Measurements from ENCODE around the gene KRT34. TPM values are rescaled to one million over a fixed set of nuclear protein-coding genes. Genes with fewer than 3 reads are reported as not detected.
A peak's percentile ranks its signal among the peaks of the same experiment; 100 is the strongest.

Gene KRT34
- total RNA-seq, 1 donor from 2014 or later = not detected

DNA sequence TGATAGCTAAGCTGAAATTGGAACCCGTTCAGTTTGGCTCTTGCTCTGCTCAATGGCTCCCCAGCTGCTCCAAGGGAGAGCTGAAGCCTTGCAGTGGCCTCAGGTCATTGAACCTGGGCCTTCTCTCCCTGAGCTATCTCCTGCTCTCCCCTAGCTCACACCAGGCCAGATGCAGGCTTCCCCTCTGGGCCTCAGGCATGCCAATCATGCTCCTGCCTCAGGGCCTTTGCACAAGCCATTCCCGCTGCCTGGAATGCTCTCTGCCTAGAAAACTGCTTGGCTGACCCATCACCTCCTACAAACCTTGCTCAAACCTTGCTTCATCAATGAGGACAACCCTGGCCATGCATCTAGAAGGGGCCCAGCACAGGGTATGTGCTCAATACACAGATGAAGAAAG is 49.9 kb downstream of the KRT34 start:
- Mint-ChIP-seq H3K27ac (ENCODE audit: unreplicated experiment) (no peak overlapping the region), H3K27me3 (ENCODE audit: unreplicated experiment) (peaks cover 3% of the 10 kb centered on the region), H3K4me3 (ENCODE audit: unreplicated experiment) (no peak overlapping the region), H3K9me3 (ENCODE audit: unreplicated experiment) (no peaks in the 10 kb centered on the region), H3K36me3 (ENCODE audit: unreplicated experiment) (no peaks in the 10 kb centered on the region), H3K4me1 (ENCODE audit: unreplicated experiment) (peaks cover 3% of the 10 kb centered on the region)
- DNase-seq (ENCODE audit: extremely low spot score, unreplicated experiment) = no peak
- TF ChIP-seq CTCF (IDR thresholded peaks at IDR 0.05) = no peak

DNA sequence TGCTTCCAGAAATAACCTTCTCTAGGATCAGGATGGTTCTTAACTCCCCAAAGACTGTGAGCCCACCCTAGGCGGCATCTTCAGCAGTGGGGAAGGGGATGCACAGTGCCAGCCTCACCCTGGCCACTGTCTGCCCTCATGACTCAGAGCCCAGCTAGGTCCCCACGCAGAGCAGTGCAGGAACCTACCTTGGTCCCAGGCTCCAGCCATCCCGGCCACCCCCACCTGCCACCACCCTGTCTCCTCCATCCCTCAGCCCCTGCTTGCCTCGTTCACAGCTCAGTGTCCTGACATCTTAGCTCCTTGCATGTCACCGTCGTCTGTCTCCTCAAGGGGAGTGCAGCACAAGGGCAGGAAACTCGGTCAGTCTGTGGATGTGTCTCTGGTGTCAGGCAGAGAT is 50.5 kb downstream of the KRT34 start:
- DNase-seq (ENCODE audit: extremely low spot score, unreplicated experiment) = no peak
- no peak overlapping the region for H3K27ac Mint-ChIP-seq (ENCODE audit: unreplicated experiment)
- H3K36me3 Mint-ChIP-seq (ENCODE audit: unreplicated experiment) = no peaks in the 10 kb centered on the region
- H3K9me3 Mint-ChIP-seq (ENCODE audit: unreplicated experiment) = no peaks in the 10 kb centered on the region
- no peak overlapping the region for H3K4me3 Mint-ChIP-seq (ENCODE audit: unreplicated experiment)
- peaks cover 3% of the 10 kb centered on the region for H3K4me1 Mint-ChIP-seq (ENCODE audit: unreplicated experiment)
- peaks cover 3% of the 10 kb centered on the region for H3K27me3 Mint-ChIP-seq (ENCODE audit: unreplicated experiment)
- no peak for TF ChIP-seq CTCF (IDR thresholded peaks at IDR 0.05)

DNA sequence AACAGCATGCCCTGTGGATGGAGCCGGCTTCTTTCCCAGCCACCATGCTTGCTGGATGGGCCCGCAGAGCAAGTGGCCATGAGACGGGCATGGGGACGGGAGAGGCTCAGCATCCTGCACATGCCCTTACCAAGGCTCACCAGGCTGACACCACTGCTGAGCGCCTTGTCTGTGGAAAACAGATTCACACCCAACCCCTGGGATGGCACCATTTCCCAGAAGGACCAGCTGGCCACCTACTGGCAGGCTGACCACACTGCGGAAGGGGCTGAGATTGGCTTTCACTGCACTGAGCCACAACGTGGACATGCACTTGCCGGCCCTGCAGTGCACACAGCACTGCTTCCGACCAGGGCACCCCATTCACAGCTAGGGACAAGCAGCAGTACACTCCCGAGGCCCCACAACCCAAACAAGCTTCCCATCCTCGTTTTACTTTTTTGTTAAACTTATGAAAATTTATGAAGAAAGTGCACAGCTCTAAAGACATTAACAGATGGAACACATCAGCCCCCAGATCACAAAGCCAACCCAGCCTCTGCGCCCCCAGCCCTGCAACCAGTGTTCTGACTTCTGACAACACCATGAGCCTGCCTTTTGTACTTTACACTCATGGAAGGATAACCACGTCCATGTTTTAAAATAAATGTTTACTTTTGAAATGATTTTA is 52.7 kb downstream of the KRT34 start:
- Mint-ChIP-seq H3K27ac (ENCODE audit: unreplicated experiment) (no peak overlapping the region), H3K4me3 (ENCODE audit: unreplicated experiment) (no peak overlapping the region), H3K4me1 (ENCODE audit: unreplicated experiment) (peaks cover 3% of the 10 kb centered on the region), H3K27me3 (ENCODE audit: unreplicated experiment) (no peaks in the 10 kb centered on the region), H3K9me3 (ENCODE audit: unreplicated experiment) (no peaks in the 10 kb centered on the region), H3K36me3 (ENCODE audit: unreplicated experiment) (no peaks in the 10 kb centered on the region)
- TF ChIP-seq CTCF (IDR thresholded peaks at IDR 0.05) = peak; percentile 79
- no peak for DNase-seq (ENCODE audit: extremely low spot score, unreplicated experiment)

GRCh38 chr17:41328207-41328606 is 53.9 kb downstream of the KRT34 start:
- TF ChIP-seq CTCF (IDR thresholded peaks at IDR 0.05) = no peak
- H3K4me3 Mint-ChIP-seq (ENCODE audit: unreplicated experiment) = no peak overlapping the region
- DNase-seq (ENCODE audit: extremely low spot score, unreplicated experiment) = no peak
- no peak overlapping the region for H3K27ac Mint-ChIP-seq (ENCODE audit: unreplicated experiment)
- H3K36me3 Mint-ChIP-seq (ENCODE audit: unreplicated experiment) = no peaks in the 10 kb centered on the region
- H3K27me3 Mint-ChIP-seq (ENCODE audit: unreplicated experiment) = no peaks in the 10 kb centered on the region
- H3K9me3 Mint-ChIP-seq (ENCODE audit: unreplicated experiment) = no peaks in the 10 kb centered on the region
- peaks cover 3% of the 10 kb centered on the region for H3K4me1 Mint-ChIP-seq (ENCODE audit: unreplicated experiment)

Other genes starting within 250 kb of the KRT34 start
- gene KRTAP4-6, start 241.8 kb downstream of the KRT34 start, total RNA-seq = not detected in 2 replicates
- not detected in 2 replicates for gene KRTAP4-5, start 232.5 kb downstream of the KRT34 start, total RNA-seq
- gene KRTAP4-4, start 221.6 kb downstream of the KRT34 start, total RNA-seq = not detected in 2 replicates
- not detected in 2 replicates for gene KRTAP4-3, start 214.1 kb downstream of the KRT34 start, total RNA-seq
- not detected in 2 replicates for gene KRTAP4-2, start 204.1 kb downstream of the KRT34 start, total RNA-seq
- gene KRTAP4-1, start 197.4 kb downstream of the KRT34 start, total RNA-seq = not detected in 2 replicates
- gene KRTAP9-1, start 192.4 kb downstream of the KRT34 start, total RNA-seq = not detected in 2 replicates
- not detected in 2 replicates for gene KRTAP9-2, start 155.7 kb downstream of the KRT34 start, total RNA-seq
- gene KRTAP9-3, start 149.9 kb downstream of the KRT34 start, total RNA-seq = not detected in 2 replicates
- not detected in 2 replicates for gene KRTAP9-8, start 144.3 kb downstream of the KRT34 start, total RNA-seq
- gene KRTAP9-4, start 132.6 kb downstream of the KRT34 start, total RNA-seq = not detected in 2 replicates
- not detected in 2 replicates for gene KRTAP9-9, start 126.9 kb downstream of the KRT34 start, total RNA-seq
- not detected in 2 replicates for gene KRTAP9-6, start 116.9 kb downstream of the KRT34 start, total RNA-seq
- gene KRTAP9-7, start 106.6 kb downstream of the KRT34 start, total RNA-seq = not detected in 2 replicates
- gene KRTAP29-1, start 79.5 kb downstream of the KRT34 start, total RNA-seq = not detected in 2 replicates
- not detected in 2 replicates for gene KRTAP16-1, start 73.0 kb downstream of the KRT34 start, total RNA-seq
- gene KRTAP17-1, start 66.6 kb downstream of the KRT34 start, total RNA-seq = not detected in 2 replicates
- not detected in 2 replicates for gene KRT33A, start 31.5 kb downstream of the KRT34 start, total RNA-seq
- gene KRT33B, start 12.5 kb downstream of the KRT34 start, total RNA-seq = not detected in 2 replicates
- not detected in 2 replicates for gene KRT31, start 15.3 kb upstream of the KRT34 start, total RNA-seq
- not detected in 2 replicates for gene KRT37, start 42.3 kb upstream of the KRT34 start, total RNA-seq
- gene KRT38, start 58.7 kb upstream of the KRT34 start, total RNA-seq = not detected in 2 replicates
- not detected in 2 replicates for gene KRT32, start 85.1 kb upstream of the KRT34 start, total RNA-seq
- gene KRT35, start 98.8 kb upstream of the KRT34 start, total RNA-seq = not detected in 2 replicates
- not detected in 2 replicates for gene KRT36, start 107.6 kb upstream of the KRT34 start, total RNA-seq
- not detected in 2 replicates for gene KRT13, start 123.3 kb upstream of the KRT34 start, total RNA-seq
- gene KRT15, start 136.6 kb upstream of the KRT34 start, total RNA-seq = not detected in 2 replicates
- 0.65 and 1.5 TPM in 2 replicates for gene KRT19, start 146.0 kb upstream of the KRT34 start, total RNA-seq
- gene KRT9, start 189.8 kb upstream of the KRT34 start, total RNA-seq = 0.30 TPM in 1 of 2 replicates, not detected in the other
- gene KRT14, start 204.6 kb upstream of the KRT34 start, total RNA-seq = not detected in 2 replicates
- gene KRT16, start 230.5 kb upstream of the KRT34 start, total RNA-seq = 1.3 and 1.4 TPM in 2 replicates
- 40.5 and 43.2 TPM in 2 replicates for gene KRT17, start 242.3 kb upstream of the KRT34 start, total RNA-seq

Measured in osteocyte (in vitro differentiated cells).